Prostate gland (tissue), 2 donors: ENCODE data around the gene TRAF5.

Experiments
- CTCF ChIP-seq, 4 experiments: fragments of 200-600 bp in 2 of 4; fragments of 450-650 bp in 2 of 4; sonication (generic) in 2 of 4; IDR thresholded peaks; 1 replicate in 3 of 4; 2 replicates in 1 of 4; pipeline ENCODE4 v1.5.1; 2016 to 2019; ENCODE audit warnings: antibody characterized with exemption in 4 of 4, mild to moderate bottlenecking in 2 of 4, moderate library complexity in 2 of 4
- POLR2A ChIP-seq: fragments of 450-650 bp; IDR thresholded peaks from one replicate; pipeline ENCODE4 v1.6.1; 2016; ENCODE audit warnings: antibody characterized with exemption, mild to moderate bottlenecking
- POLR2AphosphoS5 ChIP-seq: sonication (generic); formaldehyde crosslinking; IDR thresholded peaks from one replicate; pipeline ENCODE4 v1.6.1; 2017; ENCODE audit warnings: antibody characterized with exemption

GRCh38 chr1:211345719-211346118, 19.1 kb downstream of the TRAF5 start:
- TF ChIP-seq CTCF (IDR thresholded peaks at IDR 0.05) (no peak), POLR2A (no peak), POLR2AphosphoS5 (no peak)
